T47D (cell line): ENCODE results near the gene NR1H2.

Experiments
- DNase-seq, 2 experiments: peaks; one replicate each; pipeline versions ENCODE4 v3.0.0 to v3.0.0-alpha.2; 2011 to 2012; ENCODE audit warnings: low read depth in 1 of 2, low spot score in 1 of 2
- JUND ChIP-seq: IDR thresholded peaks from 2 replicates; pipeline ENCODE4 v1.6.1; 2012; ENCODE audit warnings: low read depth
- in situ Hi-C: cut with HindIII; loops from 2 replicates; pipeline ENCODE4 v1.10.0; 2016; ENCODE audit warnings: low sequenced_read_pairs, low pct_unique_long_range_greater_than_20kb

Gene NR1H2

DNA sequence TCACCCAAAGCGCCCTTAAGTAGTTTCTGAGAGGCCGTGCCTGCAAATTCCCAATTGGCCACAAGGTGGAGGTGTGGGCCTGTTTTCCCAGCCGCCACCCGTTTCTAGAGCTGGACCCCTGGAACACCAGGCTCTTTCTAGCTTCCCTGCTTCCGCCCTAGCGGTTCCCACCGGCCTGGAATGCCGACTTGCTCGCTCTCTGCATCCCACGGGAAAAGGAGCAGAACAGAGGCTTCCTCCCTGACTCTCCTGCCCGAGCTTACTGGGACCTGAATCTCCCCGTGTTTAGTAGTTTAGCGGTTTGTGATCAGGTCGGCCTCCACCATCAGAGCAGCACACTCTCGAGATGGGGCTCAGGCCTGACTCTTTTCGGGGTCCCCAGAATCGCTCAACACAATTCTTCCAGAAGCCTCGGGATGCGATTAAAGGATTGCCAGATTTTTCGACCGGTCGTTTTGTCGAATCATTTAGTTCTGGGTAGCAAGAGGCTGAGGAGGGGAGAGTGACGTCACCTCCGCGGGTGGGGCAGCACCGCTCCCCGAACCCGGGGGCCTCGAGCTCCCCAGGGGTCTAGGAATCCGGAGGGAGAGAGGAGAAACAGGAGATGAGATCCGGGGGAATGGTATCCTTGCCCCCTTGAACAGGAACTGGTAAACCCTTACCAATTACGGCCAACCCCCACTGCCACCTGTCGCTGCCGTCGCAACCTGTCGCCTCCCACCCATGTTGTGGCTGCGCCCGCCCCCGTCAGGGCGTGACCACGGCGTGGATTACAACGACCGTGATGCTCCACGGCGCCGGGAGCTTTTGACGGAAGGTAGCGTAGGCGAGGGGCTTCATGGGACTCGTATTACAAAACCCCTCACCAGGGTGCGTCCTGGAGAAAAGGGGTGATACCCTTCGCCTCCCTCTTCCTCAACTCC, 18.8 kb upstream of the NR1H2 start:
- TF ChIP-seq JUND, result no peak
- DNase-seq, result peak; percentile 21 to 63
- in situ Hi-C loops, result no loop called here

DNA sequence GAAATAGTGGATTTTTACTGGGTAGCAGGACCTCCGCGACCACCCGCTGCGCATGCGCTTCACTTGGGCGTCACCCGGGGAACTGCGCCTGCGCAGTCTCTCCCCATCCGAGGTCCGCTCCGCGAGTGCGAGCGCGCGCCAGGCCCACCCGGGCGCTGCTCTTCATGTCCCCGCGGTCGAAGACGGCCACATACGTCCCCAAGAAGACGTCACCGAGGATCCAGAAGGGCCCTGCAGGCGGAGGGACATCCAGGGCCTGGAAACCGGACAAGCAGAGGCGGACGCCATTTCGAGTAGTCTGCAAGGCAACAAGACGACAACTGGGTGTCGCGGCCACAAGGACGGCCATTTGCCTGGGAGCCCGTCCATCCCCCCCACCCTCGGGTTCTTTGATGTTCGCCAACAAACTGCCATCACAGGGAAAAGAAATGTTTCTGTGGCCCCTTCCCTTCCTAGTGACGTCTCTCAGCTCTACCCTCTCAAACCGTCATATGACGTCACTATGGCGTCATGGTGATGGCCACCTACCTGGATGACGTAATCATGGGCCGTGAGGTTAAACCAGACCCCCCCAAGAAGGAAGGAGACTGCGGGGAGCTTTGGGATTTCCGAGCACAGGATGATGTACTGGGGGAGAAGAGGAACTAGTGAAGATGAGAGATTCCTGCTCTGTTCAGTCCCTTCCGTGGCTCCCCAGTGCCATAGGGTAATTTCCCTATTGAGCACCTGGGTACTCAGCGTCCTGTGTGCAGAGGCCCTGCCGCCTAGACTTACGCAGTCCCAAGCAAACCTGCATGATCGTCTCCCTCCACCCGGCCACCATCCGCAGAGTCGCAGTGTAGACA, 17.6 kb upstream of the NR1H2 start:
- in situ Hi-C loops, result no loop called here
- no peak for TF ChIP-seq JUND
- no peak for DNase-seq

DNA sequence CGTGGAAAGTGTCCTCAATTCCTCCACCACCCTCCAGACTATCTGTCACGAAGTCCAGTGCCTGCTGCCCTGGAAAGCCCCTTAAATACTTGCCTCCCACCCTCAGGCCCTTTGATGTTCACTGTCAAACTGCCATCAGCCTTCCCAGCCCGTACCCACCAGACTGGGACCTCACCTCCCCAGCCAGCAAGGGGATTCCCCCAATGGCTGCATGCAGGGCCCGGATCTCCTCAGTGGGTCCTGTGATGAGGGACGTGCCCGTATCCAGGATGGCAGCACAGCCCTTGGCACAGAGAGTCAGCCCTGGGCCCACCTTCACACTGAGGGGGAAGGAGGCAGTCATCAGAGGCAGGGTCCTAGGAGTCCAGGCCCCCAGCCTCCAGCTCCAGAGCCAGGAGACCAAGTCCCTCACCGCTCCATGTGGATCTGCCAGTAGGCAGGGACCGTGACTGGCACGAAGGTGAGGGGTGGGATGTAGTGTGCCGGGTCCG, 16.9 kb upstream of the NR1H2 start:
- no peak for TF ChIP-seq JUND
- no peak for DNase-seq
- in situ Hi-C loops, result no loop called here

DNA sequence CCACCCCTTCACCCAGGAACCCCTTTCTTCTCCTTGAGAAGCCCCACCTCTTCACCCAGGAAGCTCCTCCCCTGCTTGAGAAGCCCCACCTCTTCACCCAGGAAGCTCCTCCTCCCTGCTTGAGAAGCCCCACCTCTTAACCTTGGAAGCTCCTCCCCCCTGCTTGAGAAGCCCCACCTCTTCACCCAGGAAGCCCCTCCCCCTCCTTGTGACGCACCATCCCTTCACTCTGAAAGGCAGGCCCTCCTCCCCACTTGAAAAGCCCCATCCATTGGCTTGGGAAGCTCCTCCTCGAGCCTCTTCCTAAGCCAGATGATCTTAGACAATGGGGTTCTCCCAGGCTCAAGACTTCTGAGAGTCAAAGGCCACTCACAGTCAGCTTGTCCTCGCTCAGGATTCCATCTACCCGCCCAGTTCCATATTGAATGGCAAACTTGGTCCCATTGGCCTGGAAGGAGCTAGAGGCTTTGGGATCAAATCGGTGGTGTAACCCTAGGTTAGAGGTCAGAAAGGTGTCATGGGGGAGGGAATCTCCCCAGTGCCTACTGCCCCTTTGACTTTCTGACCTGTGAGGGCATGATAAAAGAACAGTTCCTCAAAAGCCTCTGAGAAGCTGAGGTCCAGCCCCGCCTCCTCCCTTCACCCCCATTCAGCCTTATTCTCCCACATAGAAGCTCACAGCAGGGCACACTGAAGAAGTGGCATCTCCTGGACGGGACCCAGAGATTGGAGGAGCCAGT, 14.8 kb upstream of the NR1H2 start:
- no peak for TF ChIP-seq JUND
- in situ Hi-C loops, result no loop called here
- peak in 1 of 2 experiments; percentile 62 for DNase-seq

DNA sequence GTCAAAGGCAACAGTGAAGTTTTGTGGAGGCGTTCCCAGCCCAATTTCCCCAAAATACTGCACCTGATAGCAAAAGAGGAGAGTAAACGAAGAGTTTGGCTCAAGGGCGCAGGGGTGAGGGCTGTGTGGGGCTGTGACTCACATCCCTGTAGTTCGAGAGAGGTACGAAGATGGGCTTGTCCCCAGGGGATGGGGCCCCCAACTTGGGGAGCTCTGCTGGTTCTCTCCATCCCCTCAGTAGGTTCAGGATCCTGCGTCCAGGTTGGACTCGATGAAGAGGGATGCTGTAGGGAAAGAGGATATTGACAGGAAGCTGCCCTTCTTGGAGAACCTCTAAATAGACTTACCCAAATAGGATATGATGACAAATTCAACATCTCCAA, 14.2 kb upstream of the NR1H2 start:
- in situ Hi-C loops, result no loop called here
- no peak for TF ChIP-seq JUND
- DNase-seq, result no peak

DNA sequence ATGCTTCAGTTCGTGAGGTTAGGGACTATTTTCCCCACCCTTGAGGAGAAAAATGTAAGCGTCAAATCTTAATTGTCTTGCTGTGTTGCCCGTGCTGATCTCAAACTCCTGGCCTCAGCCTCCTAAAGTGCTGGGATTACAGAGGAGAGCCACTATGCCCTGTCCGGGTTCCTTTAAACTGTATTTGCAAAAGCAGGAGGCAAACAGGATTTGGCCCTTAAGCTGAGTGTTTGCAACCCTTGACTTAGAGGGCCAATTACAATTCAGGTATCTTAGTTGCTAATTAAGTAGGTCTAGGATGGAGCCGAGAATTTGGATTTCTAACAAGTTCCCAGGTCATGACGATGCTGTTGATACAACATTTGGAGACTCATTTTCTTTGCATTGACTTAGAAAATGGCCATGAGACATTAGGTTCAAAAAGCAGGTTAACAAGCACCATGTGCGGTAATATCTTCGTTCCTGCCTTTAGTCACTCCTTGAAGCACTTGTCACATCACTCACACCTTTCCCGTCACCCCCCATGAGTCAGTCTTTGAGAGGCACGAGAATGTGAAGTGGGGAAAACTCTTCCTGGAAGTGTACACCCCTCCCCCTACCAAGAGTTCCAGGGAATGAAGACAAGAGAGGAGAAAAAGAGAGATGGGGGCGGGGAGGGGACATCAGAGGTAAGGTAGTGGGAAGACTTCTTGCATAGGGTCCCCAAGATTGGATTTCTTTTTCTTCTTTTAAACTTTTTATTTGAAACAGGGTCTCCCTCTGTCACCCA, 13.4 kb upstream of the NR1H2 start:
- in situ Hi-C loops, result no loop called here
- no peak for TF ChIP-seq JUND
- no peak for DNase-seq

DNA sequence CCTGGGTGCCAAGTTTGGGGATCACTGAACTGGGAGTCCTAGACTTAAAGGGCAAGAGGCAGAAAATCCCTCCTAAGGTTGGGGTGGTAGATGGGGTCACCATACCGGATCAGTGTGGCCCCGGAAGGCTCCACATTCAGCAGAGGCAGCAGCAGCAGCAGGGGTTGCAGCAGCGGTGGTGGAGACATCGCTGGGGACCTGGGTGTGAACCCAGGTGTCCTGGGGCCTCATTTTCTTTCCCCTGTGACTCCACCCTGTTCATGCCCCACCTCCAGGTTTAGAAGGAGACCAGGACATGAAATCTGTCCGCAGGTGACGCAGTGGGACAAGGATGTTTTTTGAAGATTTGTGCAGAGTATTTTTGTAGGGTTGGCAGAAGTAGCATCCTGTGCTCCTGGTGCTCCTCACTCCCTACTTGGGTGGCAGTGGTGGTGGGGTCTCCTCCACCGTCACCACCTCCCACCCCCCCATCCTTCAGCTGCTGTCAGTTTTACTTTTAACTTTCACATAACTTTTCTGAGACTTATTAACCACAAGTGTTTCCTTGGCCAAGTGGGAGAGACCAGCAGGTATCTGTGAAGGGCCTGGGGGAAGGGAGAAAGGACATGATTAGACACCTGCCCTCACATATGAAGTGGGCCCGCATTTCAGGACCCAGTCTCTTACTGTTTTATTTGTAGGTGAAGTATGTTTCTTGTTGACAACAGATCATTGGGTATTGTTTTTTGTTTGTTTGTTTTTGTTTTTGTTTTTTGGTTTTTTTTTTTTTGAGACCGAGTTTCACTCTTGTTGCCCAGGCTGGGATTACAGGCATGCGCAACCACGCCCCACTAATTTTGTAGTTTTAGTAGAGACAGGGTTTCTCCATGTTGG, 10.6 kb upstream of the NR1H2 start, which contains the start of gene NAPSA:
Gene NAPSA (minus strand): TSS at position 206 of the 873 bp plus-strand sequence. CDS start 18 bp downstream, at position 188.
- in situ Hi-C loops, result no loop called here
- no peak for DNase-seq
- no peak for TF ChIP-seq JUND

GRCh38 chr19:50368649-50369570, 7.3 kb upstream of the NR1H2 start:
- TF ChIP-seq JUND, result no peak
- in situ Hi-C loops, result no loop called here

GRCh38 chr19:50371914-50372475, 4.3 kb upstream of the NR1H2 start:
- DNase-seq, result no peak
- TF ChIP-seq JUND, result no peak
- in situ Hi-C loops, result no loop called here

More at GRCh38 chr19:50368649-50369570, 7.3 kb upstream of the NR1H2 start:
- DNase-seq, result peak; percentile 80 to 86
